ENCODE data around the gene RAP2C.

- TF ChIP-seq GFI1B (tag by site-specific recombination; IDR thresholded peaks at IDR 0.05) = no peak
- no peak for TF ChIP-seq SP2 (tag by site-specific recombination; IDR thresholded peaks at IDR 0.05)
- TF ChIP-seq CTCF (tag by site-specific recombination; IDR thresholded peaks at IDR 0.05) = no peak
- TF ChIP-seq YY1 (tag by site-specific recombination; IDR thresholded peaks at IDR 0.05) = no peak
- TF ChIP-seq ZBTB8A (tag by site-specific recombination; IDR thresholded peaks at IDR 0.05) = no peak
- TF ChIP-seq ZNF138 (tag by site-specific recombination; IDR thresholded peaks at IDR 0.05; ENCODE audit: borderline replicate concordance) = no peak
- TF ChIP-seq KLF17 (tag by site-specific recombination; IDR thresholded peaks at IDR 0.05) = no peak
- no peak for TF ChIP-seq HOXC10 (CRISPR knock-in tag; IDR thresholded peaks at IDR 0.05)
- TF ChIP-seq ZNF514 (tag by site-specific recombination; IDR thresholded peaks at IDR 0.05) = no peak
- no peak for TF ChIP-seq ZNF335 (tag by site-specific recombination; conservative IDR thresholded peaks at IDR 0.05)
- TF ChIP-seq ZNF580 (tag by site-specific recombination; IDR thresholded peaks at IDR 0.05) = no peak
- TF ChIP-seq YY2 (tag by site-specific recombination; IDR thresholded peaks at IDR 0.05) = no peak
- TF ChIP-seq ZNF449 (tag by site-specific recombination; IDR thresholded peaks at IDR 0.05) = no peak
- no peak for TF ChIP-seq PRDM1 (tag by site-specific recombination; IDR thresholded peaks at IDR 0.05)
These were observed 25.2 kb downstream of the RAP2C start for GRCh38 chrX:132193872-132194574.

Data from HEK293 (cell line).